Caco-2 (cell line): ENCODE measurements around the gene ZFHX3. TPM values are rescaled to one million over a fixed set of nuclear protein-coding genes. Genes with fewer than 3 reads are reported as not detected.
A peak's percentile ranks its signal among the peaks of the same experiment; 100 is the strongest.

Source experiments
- BruUV-seq: library from RNA; stranded (reverse); fragments of 400-500 nt; replicated peaks from 2 replicates; lab custom pipeline; 2021; lab: Mats Ljungman, UMichigan
- CTCF ChIA-PET: fragments of 300-600 bp; sonication (Branson Sonifier 250); formaldehyde crosslinking; loops from one replicate; lab custom pipeline; 2022; ENCODE audit warnings: antibody characterized with exemption; lab: Charles Lee
- POLR2A ChIA-PET: fragments of 300-600 bp; sonication (Branson Sonifier 250); formaldehyde crosslinking; loops from one replicate; lab custom pipeline; 2022; ENCODE audit warnings: antibody characterized with exemption; lab: Charles Lee
- DNase-seq, 2 experiments: peaks; one replicate each; pipeline versions ENCODE4 v3.0.0 to v3.0.0-alpha.2; 2020 to 2022
- H3K27me3 ChIP-seq: replicated peaks from 2 replicates; pipeline ENCODE4 v1.6.0; 2011; ENCODE audit warnings: low read length; ENCODE audit not compliant: control insufficient read depth, insufficient read depth
- H3K36me3 ChIP-seq: 2 replicates; pipeline ENCODE4 v1.5.1; 2011; ENCODE audit warnings: low read length; ENCODE audit not compliant: control insufficient read depth, insufficient read depth
- H3K4me1 ChIP-seq: fragments of 250-450 bp; sonication (Bioruptor Pico); 2 replicates; pipeline ENCODE4 v1.5.1; 2020; ENCODE audit warnings: mild to moderate bottlenecking
- H3K4me3 ChIP-seq: 2 replicates; pipeline ENCODE4 v1.5.1; 2011; ENCODE audit warnings: low read depth, mild to moderate bottlenecking, control low read depth, low read length
- H3K9me3 ChIP-seq: fragments of 250-450 bp; sonication (Bioruptor Pico); 2 replicates; pipeline ENCODE4 v1.5.1; 2020; ENCODE audit warnings: mild to moderate bottlenecking, moderate library complexity
- H3K27ac Mint-ChIP-seq: one replicate; pipeline ENCODE4 v1.8.0; 2022; ENCODE audit warnings: mixed read lengths; ENCODE audit not compliant: unreplicated experiment
- H3K27me3 Mint-ChIP-seq: one replicate; pipeline ENCODE4 v1.8.0; 2022; ENCODE audit warnings: mixed read lengths; ENCODE audit not compliant: insufficient read depth, unreplicated experiment
- H3K36me3 Mint-ChIP-seq: one replicate; pipeline ENCODE4 v1.8.0; 2022; ENCODE audit warnings: mild to moderate bottlenecking, mixed read lengths; ENCODE audit not compliant: insufficient read depth, unreplicated experiment
- H3K4me1 Mint-ChIP-seq: one replicate; pipeline ENCODE4 v1.8.0; 2022; ENCODE audit warnings: low read depth, mixed read lengths; ENCODE audit not compliant: unreplicated experiment
- H3K4me3 Mint-ChIP-seq: one replicate; pipeline ENCODE4 v1.8.0; 2022; ENCODE audit warnings: mild to moderate bottlenecking, moderate library complexity, mixed read lengths; ENCODE audit not compliant: unreplicated experiment
- H3K9me3 Mint-ChIP-seq: one replicate; pipeline ENCODE4 v1.8.0; 2022; ENCODE audit warnings: mixed read lengths; ENCODE audit not compliant: unreplicated experiment
- intact Hi-C: fragments of 100-400 bp; cut with micrococcal nuclease; formaldehyde crosslinking; loops from one replicate; pipeline ENCODE4 v1.10.0; 2022; ENCODE audit not compliant: unreplicated experiment
- total RNA-seq: library from RNA; stranded (reverse); gene quantifications from 2 replicates; pipeline ENCODE4 v1.2.3, GENCODE V29; 2022
- TF ChIP-seq, protein P1 (sequence below), 2 experiments: fragments of 200-600 bp in 1 of 2; IDR thresholded peaks; 1 replicate in 1 of 2; 2 replicates in 1 of 2; pipeline versions ENCODE4 v1.5.1 to v1.8.0; 2011 to 2022; ENCODE audit warnings: antibody characterized with exemption in 1 of 2, control low read depth in 1 of 2, inconsistent platforms in 1 of 2, low read depth in 1 of 2, low read length in 1 of 2, mild to moderate bottlenecking in 1 of 2, moderate library complexity in 1 of 2; ENCODE audit not compliant: insufficient read depth in 1 of 2, severe bottlenecking in 1 of 2, unreplicated experiment in 1 of 2

The ZFHX3 gene
- total RNA-seq, 1 experiment from 2014 or later = 39.9 TPM

GRCh38 chr16:73000020-73000906, 47.7 kb downstream of the ZFHX3 start:
- Histone ChIP-seq H3K4me3 (no peak overlapping the region), H3K9me3 (no peaks in the 10 kb centered on the region), H3K4me1 (peaks cover 70% of the 10 kb centered on the region), H3K27me3 (no peaks in the 10 kb centered on the region), H3K36me3 (no peaks in the 10 kb centered on the region)
- intact Hi-C loops = no loop called here
- TF ChIP-seq, protein P1, sequence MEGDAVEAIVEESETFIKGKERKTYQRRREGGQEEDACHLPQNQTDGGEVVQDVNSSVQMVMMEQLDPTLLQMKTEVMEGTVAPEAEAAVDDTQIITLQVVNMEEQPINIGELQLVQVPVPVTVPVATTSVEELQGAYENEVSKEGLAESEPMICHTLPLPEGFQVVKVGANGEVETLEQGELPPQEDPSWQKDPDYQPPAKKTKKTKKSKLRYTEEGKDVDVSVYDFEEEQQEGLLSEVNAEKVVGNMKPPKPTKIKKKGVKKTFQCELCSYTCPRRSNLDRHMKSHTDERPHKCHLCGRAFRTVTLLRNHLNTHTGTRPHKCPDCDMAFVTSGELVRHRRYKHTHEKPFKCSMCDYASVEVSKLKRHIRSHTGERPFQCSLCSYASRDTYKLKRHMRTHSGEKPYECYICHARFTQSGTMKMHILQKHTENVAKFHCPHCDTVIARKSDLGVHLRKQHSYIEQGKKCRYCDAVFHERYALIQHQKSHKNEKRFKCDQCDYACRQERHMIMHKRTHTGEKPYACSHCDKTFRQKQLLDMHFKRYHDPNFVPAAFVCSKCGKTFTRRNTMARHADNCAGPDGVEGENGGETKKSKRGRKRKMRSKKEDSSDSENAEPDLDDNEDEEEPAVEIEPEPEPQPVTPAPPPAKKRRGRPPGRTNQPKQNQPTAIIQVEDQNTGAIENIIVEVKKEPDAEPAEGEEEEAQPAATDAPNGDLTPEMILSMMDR (IDR thresholded peaks at IDR 0.05; ENCODE audit: insufficient read depth in 1 of 2, low read depth in 1 of 2, low read length in 1 of 2, severe bottlenecking in 1 of 2, unreplicated experiment in 1 of 2) = no peak
- ChIA-PET POLR2A (no interaction called here), CTCF (interaction anchor here (0.9 to 1.1 kb wide), 2 partner anchors 11 to 176 kb away, joined by 3 to 4 read pairs; no protein-coding TSS in a partner anchor)
- peaks cover 62% of the 10 kb centered on the region for H3K4me1 Mint-ChIP-seq
- DNase-seq = no peak
- peak overlapping the region; percentile 45 for H3K27ac Mint-ChIP-seq
- H3K27me3 Mint-ChIP-seq = no peaks in the 10 kb centered on the region
- H3K9me3 Mint-ChIP-seq = no peaks in the 10 kb centered on the region
- H3K4me3 Mint-ChIP-seq = no peak overlapping the region
- peaks cover 21% of the 10 kb centered on the region for H3K36me3 Mint-ChIP-seq
- BruUV-seq = no TSS peak

- H3K9me3 Mint-ChIP-seq = no peaks in the 10 kb centered on the region
- no TSS peak for BruUV-seq
- Histone ChIP-seq H3K27me3 (no peaks in the 10 kb centered on the region), H3K4me1 (peaks cover 77% of the 10 kb centered on the region), H3K4me3 (no peak overlapping the region), H3K9me3 (no peaks in the 10 kb centered on the region), H3K36me3 (no peaks in the 10 kb centered on the region)
- CTCF ChIA-PET = interaction anchor here (0.9 kb wide), 1 partner anchor 177 kb away, joined by 3 read pairs; no protein-coding TSS in a partner anchor
- DNase-seq = no peak
- intact Hi-C loops = no loop called here
- peak overlapping the region; percentile 45 for H3K27ac Mint-ChIP-seq
- no peaks in the 10 kb centered on the region for H3K27me3 Mint-ChIP-seq
- peaks cover 69% of the 10 kb centered on the region for H3K4me1 Mint-ChIP-seq
- H3K4me3 Mint-ChIP-seq = no peak overlapping the region
- POLR2A ChIA-PET = no interaction called here
- TF ChIP-seq, protein P1 (IDR thresholded peaks at IDR 0.05; ENCODE audit: insufficient read depth in 1 of 2, low read depth in 1 of 2, low read length in 1 of 2, severe bottlenecking in 1 of 2, unreplicated experiment in 1 of 2) = no peak
- H3K36me3 Mint-ChIP-seq = peaks cover 18% of the 10 kb centered on the region
Measured at GRCh38 chr16:72999541-73000019, 48.3 kb downstream of the ZFHX3 start.

- POLR2A ChIA-PET = interaction anchor here (0.6 to 2.3 kb wide), 4 partner anchors 39 to 144 kb away, joined by 3 to 7 read pairs (median 4); no protein-coding TSS in a partner anchor
- no peaks in the 10 kb centered on the region for H3K27me3 Mint-ChIP-seq
- Histone ChIP-seq H3K27me3 (no peaks in the 10 kb centered on the region), H3K4me1 (peaks cover 91% of the 10 kb centered on the region), H3K9me3 (no peaks in the 10 kb centered on the region), H3K36me3 (no peaks in the 10 kb centered on the region), H3K4me3 (no peak overlapping the region)
- DNase-seq = peak; percentile 93 to 96
- no TSS peak for BruUV-seq
- peaks cover 80% of the 10 kb centered on the region for H3K4me1 Mint-ChIP-seq
- H3K36me3 Mint-ChIP-seq = peaks cover 15% of the 10 kb centered on the region
- peak overlapping the region; percentile 86 for H3K27ac Mint-ChIP-seq
- CTCF ChIA-PET = interaction anchor here (0.7 to 1.6 kb wide), 5 partner anchors 34 to 530 kb away, joined by 3 to 9 read pairs (median 3); partner anchors contain the start of gene ZFHX3
- TF ChIP-seq, protein P1 (IDR thresholded peaks at IDR 0.05; ENCODE audit: insufficient read depth in 1 of 2, low read depth in 1 of 2, low read length in 1 of 2, severe bottlenecking in 1 of 2, unreplicated experiment in 1 of 2) = no peak
- H3K9me3 Mint-ChIP-seq = no peaks in the 10 kb centered on the region
- H3K4me3 Mint-ChIP-seq = peak overlapping the region; percentile 59
- intact Hi-C loops = loop anchor here (1.0 to 2.0 kb wide), 5 partner anchors 19 to 61 kb away; partner anchors contain the start of gene ZFHX3
Measured at GRCh38 chr16:72997141-72997542, 50.8 kb downstream of the ZFHX3 start.
